Lower leg skin (tissue), 3 donors: ENCODE data around the gene DRC7.

Experiments used
- POLR2A ChIP-seq, 2 donors: fragments of 450-650 bp; IDR thresholded peaks; one replicate each; pipeline ENCODE4 v1.6.1; 2016 to 2017; ENCODE audit warnings: antibody characterized with exemption in 2 of 2, mild to moderate bottlenecking in 1 of 2, moderate library complexity in 1 of 2
- TF ChIP-seq, protein P1 (sequence below), 3 donors: fragments of 450-650 bp; IDR thresholded peaks; one replicate each; pipeline ENCODE4 v1.5.1; 2016; ENCODE audit warnings: antibody characterized with exemption in 3 of 3, mild to moderate bottlenecking in 3 of 3, moderate library complexity in 2 of 3

- TF ChIP-seq, protein P1, sequence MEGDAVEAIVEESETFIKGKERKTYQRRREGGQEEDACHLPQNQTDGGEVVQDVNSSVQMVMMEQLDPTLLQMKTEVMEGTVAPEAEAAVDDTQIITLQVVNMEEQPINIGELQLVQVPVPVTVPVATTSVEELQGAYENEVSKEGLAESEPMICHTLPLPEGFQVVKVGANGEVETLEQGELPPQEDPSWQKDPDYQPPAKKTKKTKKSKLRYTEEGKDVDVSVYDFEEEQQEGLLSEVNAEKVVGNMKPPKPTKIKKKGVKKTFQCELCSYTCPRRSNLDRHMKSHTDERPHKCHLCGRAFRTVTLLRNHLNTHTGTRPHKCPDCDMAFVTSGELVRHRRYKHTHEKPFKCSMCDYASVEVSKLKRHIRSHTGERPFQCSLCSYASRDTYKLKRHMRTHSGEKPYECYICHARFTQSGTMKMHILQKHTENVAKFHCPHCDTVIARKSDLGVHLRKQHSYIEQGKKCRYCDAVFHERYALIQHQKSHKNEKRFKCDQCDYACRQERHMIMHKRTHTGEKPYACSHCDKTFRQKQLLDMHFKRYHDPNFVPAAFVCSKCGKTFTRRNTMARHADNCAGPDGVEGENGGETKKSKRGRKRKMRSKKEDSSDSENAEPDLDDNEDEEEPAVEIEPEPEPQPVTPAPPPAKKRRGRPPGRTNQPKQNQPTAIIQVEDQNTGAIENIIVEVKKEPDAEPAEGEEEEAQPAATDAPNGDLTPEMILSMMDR (IDR thresholded peaks at IDR 0.05), result no peak
- TF ChIP-seq POLR2A (IDR thresholded peaks at IDR 0.05), result no peak
Measured at GRCh38 chr16:57725976-57726375, 31.4 kb downstream of the DRC7 start.
